ENCODE measurements around the gene HDAC5.

Gene HDAC5

DNA sequence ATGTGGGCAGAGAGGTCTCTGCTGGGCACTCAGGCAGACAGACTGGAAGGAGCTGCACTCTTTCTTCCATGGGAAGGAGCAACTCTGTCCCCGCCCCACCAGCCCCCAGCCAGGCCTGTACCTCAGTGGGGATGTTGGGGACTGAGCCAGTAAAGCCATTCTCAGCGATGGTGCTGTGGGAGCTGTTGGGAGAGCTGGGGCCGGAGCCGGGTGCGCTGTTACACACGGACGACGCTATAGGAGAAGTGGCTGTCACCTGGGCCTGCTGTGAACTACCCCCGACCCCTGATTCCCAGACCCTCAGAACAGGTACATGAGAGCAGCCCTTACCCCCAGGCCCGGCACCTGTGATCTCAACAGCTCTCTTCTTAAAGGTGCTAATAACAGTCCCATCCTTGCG is 31.4 kb downstream of the HDAC5 start:
- no peaks in the 10 kb centered on the region for H3K27me3 Mint-ChIP-seq
- H3K36me3 Mint-ChIP-seq (ENCODE audit: low read depth), result peaks cover 31% of the 10 kb centered on the region
- H3K4me1 Mint-ChIP-seq (ENCODE audit: low read depth), result peaks cover 22% of the 10 kb centered on the region
- H3K9me3 Mint-ChIP-seq, result no peaks in the 10 kb centered on the region
- DNase-seq, result no peak
- H3K4me3 Mint-ChIP-seq, result no peak overlapping the region
- H3K27ac Mint-ChIP-seq, result no peak overlapping the region

DNA sequence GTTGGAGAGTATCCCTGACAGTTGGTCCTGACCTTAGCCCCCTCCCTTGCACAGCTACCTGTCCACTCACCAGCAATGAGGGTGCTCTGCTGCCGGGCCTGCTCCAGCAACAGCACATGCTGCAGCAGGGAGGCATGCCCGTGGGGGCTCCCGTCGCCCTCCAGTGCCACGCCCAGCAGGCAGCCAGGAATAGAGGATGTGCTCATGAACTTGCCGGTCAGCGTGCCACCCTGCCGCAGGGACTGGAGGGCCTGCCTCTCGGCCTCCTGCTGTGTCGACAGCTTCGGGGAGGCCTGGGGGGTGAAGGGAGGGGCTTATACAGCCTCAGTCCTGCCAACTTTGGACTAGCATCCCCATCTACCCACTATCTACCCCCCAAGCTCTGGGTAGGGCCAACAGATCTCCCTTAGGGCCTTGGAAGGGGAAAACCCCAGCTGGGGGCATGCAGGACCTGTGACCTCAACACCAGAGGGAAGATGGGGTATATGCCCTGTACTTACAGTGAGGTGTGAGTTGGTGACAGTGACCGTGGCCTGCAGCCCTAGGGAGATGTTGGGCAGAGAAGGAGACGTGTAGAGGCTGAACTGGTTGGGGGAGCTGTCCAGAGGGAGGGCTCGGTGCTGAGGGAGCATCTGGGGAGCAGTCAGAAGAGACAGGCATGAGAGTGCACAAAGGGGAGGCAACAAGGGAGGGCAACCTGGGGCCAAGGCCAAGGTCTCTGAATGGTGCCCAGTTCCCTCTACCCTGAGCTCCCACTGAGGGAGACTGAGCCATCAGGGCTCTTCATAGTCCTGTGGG is 32.0 kb downstream of the HDAC5 start:
- peaks cover 33% of the 10 kb centered on the region for H3K36me3 Mint-ChIP-seq (ENCODE audit: low read depth)
- no peaks in the 10 kb centered on the region for H3K9me3 Mint-ChIP-seq
- H3K27ac Mint-ChIP-seq, result no peak overlapping the region
- no peak overlapping the region for H3K4me3 Mint-ChIP-seq
- peaks cover 28% of the 10 kb centered on the region for H3K4me1 Mint-ChIP-seq (ENCODE audit: low read depth)
- no peak for DNase-seq
- no peaks in the 10 kb centered on the region for H3K27me3 Mint-ChIP-seq

DNA sequence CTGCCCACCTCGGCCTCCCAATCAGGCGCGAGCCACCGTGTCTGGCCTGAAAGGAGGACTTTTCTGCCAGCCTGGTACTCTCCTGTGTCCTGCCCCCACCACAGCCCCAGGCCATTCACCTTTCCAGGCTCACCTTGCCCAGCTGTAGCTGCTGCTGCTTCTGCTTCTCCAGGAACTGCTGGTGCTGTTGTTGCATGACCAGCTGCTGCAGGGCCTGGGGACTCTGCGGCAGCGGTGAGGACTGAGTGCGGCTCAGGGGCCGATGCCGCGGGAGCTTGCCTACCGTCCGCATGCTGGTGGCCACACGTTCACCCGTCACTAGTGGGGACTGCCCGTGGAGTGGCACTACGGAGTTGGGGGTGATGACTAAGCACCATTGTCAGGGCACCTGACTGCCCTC is 35.2 kb downstream of the HDAC5 start:
- no peaks in the 10 kb centered on the region for H3K9me3 Mint-ChIP-seq
- H3K27me3 Mint-ChIP-seq, result no peaks in the 10 kb centered on the region
- H3K27ac Mint-ChIP-seq, result peak overlapping the region; percentile 29
- peaks cover 42% of the 10 kb centered on the region for H3K36me3 Mint-ChIP-seq (ENCODE audit: low read depth)
- no peak overlapping the region for H3K4me3 Mint-ChIP-seq
- no peak for DNase-seq
- H3K4me1 Mint-ChIP-seq (ENCODE audit: low read depth), result peaks cover 20% of the 10 kb centered on the region

DNA sequence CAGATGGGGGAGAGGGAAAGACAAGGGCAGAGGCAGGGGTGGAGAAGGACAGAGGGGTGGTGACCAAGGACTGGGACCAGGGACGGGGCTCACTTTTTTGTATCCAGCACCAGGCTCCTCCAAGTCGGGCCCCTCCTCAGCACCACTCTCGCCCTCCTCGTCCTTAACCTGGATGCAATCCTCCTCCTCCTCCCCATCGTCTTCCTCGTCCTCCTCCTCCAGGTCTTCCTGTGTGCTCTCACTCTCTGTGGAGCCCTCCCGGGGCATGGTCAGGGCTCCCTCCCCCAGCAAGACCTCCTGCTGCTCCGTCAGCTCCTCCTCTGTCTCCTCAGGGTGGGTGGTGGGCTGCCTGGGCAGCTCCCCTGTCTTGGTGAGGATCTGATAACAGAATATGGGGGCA is 36.1 kb downstream of the HDAC5 start:
- Mint-ChIP-seq H3K27ac (peak overlapping the region; percentile 80), H3K27me3 (no peaks in the 10 kb centered on the region), H3K36me3 (ENCODE audit: low read depth) (peaks cover 46% of the 10 kb centered on the region), H3K4me3 (no peak overlapping the region), H3K4me1 (ENCODE audit: low read depth) (peaks cover 20% of the 10 kb centered on the region), H3K9me3 (no peaks in the 10 kb centered on the region)
- no peak for DNase-seq

DNA sequence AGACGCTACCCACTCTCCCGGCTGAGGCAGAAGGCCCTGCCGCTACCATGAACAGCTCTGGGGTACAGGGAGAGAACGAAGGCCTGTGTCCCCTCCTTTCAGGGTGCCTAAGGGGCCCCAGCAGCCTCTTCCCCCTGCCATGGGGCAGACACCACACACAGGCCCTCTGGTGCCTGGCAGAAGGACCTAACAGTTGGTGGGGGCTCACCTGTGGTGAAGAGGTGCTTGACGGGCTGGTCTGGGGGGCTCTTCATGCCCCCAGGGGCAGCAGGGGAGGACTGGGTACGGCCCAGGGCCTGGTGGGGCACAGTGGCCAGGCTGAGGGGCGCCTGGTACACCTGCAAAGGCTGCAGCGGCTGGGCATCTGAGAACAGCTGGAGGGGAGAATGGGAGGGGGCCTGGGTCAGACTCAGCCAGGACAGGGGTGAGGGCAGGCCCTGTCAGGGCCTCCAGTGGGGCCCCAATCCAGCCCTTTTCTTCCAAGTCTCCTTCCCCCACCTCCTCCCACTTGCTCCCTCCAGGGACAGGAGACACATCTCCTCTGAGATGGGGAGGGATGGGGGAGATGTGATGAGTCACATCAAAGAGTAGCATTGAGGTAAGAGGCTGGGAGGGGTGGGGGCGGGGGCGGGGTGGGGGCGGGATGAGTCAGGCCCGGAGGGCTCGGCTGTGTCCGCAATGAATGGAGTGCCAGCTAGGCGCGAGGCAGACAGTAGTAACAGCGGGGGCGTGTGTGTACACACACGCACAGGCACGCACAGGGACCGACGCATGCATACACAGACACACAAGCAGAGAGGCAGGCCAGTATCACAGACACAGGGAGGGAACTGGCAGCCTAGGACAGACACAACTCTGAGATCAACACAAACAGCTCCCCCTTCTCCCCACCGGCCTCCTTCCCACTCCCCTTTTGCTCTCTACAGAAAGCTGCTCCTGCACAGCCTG is 36.8 kb downstream of the HDAC5 start:
- no peaks in the 10 kb centered on the region for H3K27me3 Mint-ChIP-seq
- H3K4me1 Mint-ChIP-seq (ENCODE audit: low read depth), result peaks cover 20% of the 10 kb centered on the region
- no peaks in the 10 kb centered on the region for H3K9me3 Mint-ChIP-seq
- H3K36me3 Mint-ChIP-seq (ENCODE audit: low read depth), result peaks cover 46% of the 10 kb centered on the region
- DNase-seq, result peak; percentile 70
- no peak overlapping the region for H3K4me3 Mint-ChIP-seq
- peak overlapping the region; percentile 80 for H3K27ac Mint-ChIP-seq

DNA sequence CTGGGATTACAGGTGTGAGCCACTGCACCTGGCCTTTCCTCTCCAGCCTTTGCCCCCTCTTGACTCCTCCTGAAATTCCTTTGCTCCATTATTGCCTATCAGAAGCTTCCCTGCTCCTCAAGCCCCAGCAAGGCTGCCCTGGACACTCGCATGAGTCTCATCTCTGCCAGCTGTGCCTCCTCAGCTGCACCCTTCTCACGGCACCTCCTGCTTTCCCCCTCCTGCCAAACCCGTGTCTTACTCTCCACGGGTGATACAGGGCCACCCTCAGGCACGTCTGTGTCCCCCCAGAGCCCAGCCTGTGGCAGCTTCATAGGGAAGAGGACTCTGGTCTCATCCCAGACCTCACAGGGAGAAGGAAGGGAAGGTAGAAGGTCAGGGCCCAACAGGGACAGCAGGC is 37.5 kb downstream of the HDAC5 start:
- Mint-ChIP-seq H3K4me3 (no peak overlapping the region), H3K36me3 (ENCODE audit: low read depth) (peaks cover 42% of the 10 kb centered on the region), H3K9me3 (no peaks in the 10 kb centered on the region), H3K4me1 (ENCODE audit: low read depth) (peaks cover 20% of the 10 kb centered on the region), H3K27me3 (no peaks in the 10 kb centered on the region), H3K27ac (peak overlapping the region; percentile 72)
- DNase-seq, result no peak

DNA sequence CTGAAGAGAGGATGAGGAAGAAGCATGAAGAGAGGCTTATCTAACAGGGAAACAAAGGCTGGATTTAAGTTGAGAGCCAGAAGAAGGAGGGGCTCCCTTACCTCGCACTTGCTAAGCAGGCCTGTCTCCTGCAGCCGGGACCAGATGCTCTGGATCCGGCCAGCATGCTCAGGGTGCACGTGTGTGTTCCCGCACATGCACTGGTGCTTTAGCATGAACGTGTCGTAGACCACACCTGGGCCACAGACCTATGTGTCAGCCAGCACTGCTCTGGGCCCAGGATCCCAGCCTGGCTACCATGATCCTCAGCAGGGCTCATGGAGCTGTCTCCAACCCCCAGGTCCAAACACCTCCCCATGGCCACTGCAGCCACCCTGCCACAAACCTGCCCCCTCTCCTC is 38.5 kb downstream of the HDAC5 start:
- H3K9me3 Mint-ChIP-seq, result no peaks in the 10 kb centered on the region
- H3K27ac Mint-ChIP-seq, result peak overlapping the region; percentile 22
- no peak overlapping the region for H3K4me3 Mint-ChIP-seq
- no peak for DNase-seq
- H3K36me3 Mint-ChIP-seq (ENCODE audit: low read depth), result peaks cover 50% of the 10 kb centered on the region
- no peaks in the 10 kb centered on the region for H3K27me3 Mint-ChIP-seq
- peaks cover 20% of the 10 kb centered on the region for H3K4me1 Mint-ChIP-seq (ENCODE audit: low read depth)

DNA sequence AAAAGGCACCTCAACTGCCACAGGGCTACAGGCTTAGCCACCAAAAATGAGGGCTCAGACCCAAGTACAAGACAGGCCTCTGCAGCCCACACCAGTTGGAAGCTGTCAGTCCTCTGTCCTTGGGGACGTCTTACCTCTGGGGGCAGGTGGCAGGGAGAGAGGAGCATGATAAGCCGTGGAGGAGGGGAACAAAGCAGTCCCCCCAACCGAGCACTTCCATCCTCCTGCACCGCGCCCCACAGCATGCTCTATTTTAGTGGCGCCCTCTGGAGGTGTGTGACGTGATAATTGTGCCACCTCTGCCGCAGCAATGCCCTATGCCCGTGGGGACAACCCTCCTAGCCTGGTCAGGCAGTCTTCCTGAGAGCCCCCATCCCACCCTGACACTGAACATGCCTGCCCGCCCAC is 39.3 kb downstream of the HDAC5 start:
- Mint-ChIP-seq H3K4me3 (no peak overlapping the region), H3K9me3 (no peaks in the 10 kb centered on the region), H3K27ac (peak overlapping the region; percentile 22), H3K27me3 (no peaks in the 10 kb centered on the region), H3K4me1 (ENCODE audit: low read depth) (peaks cover 20% of the 10 kb centered on the region), H3K36me3 (ENCODE audit: low read depth) (peaks cover 53% of the 10 kb centered on the region)
- peak; percentile 62 for DNase-seq

DNA sequence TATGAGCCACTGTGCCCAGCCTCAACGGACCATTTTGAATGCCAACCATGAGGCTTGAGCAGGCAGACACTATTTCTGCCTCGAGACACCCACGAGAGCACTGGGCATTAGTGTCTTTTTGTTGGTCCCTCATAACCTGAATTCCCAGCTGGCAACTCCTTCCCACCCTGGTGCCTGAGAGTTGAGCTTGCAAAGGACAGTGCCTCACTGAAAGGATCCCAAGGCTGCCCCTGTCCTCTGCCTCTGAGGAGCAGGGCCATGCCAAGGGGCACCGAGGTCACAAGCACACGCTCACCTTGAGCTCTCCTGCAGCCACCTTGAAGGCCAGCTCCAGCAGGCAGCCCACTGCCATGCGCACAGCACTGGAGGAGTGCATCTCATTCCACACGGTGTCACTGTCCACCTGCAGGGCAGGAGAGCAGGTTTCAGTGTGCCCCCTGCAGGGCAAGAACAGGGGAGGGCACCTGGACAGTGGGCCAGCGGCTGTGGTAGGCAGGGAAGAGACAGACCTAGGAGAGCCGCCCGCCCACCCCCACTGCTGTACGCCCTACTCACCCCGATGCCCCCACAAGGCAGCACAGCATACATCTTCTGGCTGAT is 40.1 kb downstream of the HDAC5 start:
- no peak overlapping the region for H3K27ac Mint-ChIP-seq
- no peaks in the 10 kb centered on the region for H3K9me3 Mint-ChIP-seq
- H3K4me3 Mint-ChIP-seq, result no peak overlapping the region
- peaks cover 18% of the 10 kb centered on the region for H3K4me1 Mint-ChIP-seq (ENCODE audit: low read depth)
- peaks cover 53% of the 10 kb centered on the region for H3K36me3 Mint-ChIP-seq (ENCODE audit: low read depth)
- no peaks in the 10 kb centered on the region for H3K27me3 Mint-ChIP-seq
- DNase-seq, result no peak

DNA sequence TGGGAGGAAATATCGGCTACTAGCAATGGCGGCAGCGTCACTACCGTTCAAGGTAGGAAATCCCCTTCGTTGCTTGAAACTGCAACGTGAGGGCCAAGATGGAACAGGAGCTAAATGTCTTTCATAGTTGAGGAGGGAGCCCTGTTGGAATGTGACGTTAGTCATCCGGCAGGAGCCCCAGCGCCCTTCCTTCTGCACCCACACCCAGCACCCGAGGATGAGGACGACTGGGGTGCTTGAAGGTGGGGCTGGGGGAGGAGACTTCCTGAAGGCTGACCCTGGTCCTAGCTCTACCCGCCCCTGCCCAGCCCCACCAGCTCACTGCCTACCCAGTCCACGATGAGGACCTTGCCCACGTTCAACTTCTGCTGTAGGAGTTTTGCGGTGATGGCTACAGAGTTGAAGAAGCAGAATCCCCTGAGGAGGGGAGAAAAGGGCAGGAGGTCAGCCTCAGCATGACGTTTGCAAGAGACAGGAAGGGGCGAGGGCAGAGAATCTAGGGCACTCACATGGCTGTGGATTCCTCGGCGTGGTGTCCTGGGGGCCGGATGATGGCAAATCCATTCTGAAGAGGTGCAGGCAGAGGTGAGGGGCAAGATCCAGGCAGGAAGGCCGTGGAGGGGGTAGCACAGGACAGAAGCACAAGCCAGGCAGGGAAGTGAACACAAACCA is 41.0 kb downstream of the HDAC5 start:
- Mint-ChIP-seq H3K27ac (peak overlapping the region; percentile 50), H3K4me3 (no peak overlapping the region), H3K4me1 (ENCODE audit: low read depth) (peaks cover 15% of the 10 kb centered on the region), H3K27me3 (no peaks in the 10 kb centered on the region), H3K9me3 (no peaks in the 10 kb centered on the region), H3K36me3 (ENCODE audit: low read depth) (peaks cover 54% of the 10 kb centered on the region)
- no peak for DNase-seq

DNA sequence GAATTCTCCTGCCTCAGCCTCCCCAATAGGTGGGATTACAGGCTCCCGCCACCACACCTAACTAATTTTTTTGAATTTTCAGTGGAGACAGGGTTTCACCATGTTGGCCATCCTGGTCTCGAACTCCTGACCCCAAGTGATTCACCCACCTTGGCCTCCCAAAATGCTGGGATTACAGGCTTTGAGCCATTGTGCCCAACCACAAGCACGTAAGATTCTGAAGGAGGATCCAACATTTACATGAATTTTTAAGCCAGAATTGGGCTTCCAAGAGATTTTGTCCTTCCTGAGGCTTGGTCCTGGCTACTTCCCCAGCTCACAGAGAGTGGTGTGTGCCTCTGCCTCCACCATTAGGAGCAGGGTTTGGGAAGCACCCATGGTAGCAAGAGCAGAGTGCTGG is 41.8 kb downstream of the HDAC5 start:
- H3K4me3 Mint-ChIP-seq, result no peak overlapping the region
- H3K9me3 Mint-ChIP-seq, result no peaks in the 10 kb centered on the region
- H3K27ac Mint-ChIP-seq, result no peak overlapping the region
- DNase-seq, result no peak
- peaks cover 9% of the 10 kb centered on the region for H3K4me1 Mint-ChIP-seq (ENCODE audit: low read depth)
- peaks cover 57% of the 10 kb centered on the region for H3K36me3 Mint-ChIP-seq (ENCODE audit: low read depth)
- no peaks in the 10 kb centered on the region for H3K27me3 Mint-ChIP-seq

DNA sequence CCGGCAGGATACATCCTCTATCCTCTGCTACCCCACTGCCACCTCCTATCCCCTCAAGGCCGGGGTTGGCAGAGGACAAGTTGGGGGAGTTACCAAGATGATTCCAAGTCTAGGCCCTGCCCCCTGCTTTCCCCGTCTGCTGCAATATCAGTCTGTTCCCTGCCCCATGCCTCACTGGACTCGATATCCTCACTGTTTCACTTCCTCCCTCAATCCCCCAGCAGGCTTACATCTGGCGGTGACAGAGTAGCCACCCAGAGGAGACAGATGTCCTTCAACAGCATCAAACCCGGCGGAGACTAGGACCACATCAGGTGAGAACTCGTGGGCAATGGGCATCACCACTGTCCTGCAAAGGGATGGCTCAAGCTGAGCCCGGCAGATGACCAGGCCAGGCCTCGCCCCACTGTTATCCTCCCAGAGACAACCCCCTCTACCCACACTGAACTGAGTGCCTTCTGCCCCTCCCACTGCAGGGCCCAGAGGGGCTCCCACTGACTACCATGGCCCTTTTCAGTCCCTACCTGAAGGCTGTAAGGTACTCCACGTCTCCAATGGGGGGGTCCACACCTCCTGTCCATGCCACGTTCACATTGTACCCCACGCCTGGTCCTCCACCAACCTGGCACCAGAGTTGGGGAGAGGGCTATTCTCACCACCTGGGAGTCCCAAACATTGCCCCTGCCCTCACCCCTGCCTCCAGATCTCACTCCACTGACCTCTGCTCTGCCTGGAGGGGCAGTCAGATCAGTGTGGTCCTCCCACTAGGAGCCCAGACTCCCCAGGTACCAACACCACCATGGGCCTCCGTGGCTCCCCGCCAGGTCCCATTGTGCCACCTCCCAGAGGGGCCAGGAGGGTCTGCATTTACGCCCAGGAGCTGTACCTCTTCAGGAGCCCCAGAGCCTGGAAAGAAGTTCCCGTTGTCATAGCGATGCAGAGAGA is 43.3 kb downstream of the HDAC5 start:
- no peaks in the 10 kb centered on the region for H3K4me1 Mint-ChIP-seq (ENCODE audit: low read depth)
- peaks cover 69% of the 10 kb centered on the region for H3K36me3 Mint-ChIP-seq (ENCODE audit: low read depth)
- no peaks in the 10 kb centered on the region for H3K9me3 Mint-ChIP-seq
- H3K4me3 Mint-ChIP-seq, result no peak overlapping the region
- H3K27ac Mint-ChIP-seq, result peak overlapping the region; percentile 27
- no peak for DNase-seq
- H3K27me3 Mint-ChIP-seq, result no peaks in the 10 kb centered on the region

DNA sequence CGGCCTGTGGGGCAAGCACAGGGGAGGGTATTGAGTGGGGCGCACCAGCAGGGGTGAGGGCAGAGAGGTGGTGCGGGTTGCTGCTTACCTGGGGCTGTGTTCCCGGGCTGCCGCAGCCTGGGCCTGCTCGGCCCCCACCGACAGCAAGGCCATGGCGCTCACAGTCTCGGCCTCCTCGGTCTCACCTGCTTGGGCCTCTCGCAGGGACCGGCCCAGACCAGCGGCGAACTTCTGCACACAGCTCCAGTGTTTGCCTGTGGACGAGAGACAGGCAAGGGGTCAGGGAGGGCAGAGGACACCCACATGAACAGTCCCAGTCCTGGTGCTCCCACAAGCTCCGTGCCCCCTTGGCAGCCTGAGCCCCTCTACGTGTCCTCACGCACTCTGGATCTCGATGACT is 45.0 kb downstream of the HDAC5 start:
- no peaks in the 10 kb centered on the region for H3K9me3 Mint-ChIP-seq
- H3K4me1 Mint-ChIP-seq (ENCODE audit: low read depth), result no peaks in the 10 kb centered on the region
- no peak overlapping the region for H3K4me3 Mint-ChIP-seq
- H3K36me3 Mint-ChIP-seq (ENCODE audit: low read depth), result peaks cover 79% of the 10 kb centered on the region
- no peak overlapping the region for H3K27ac Mint-ChIP-seq
- no peaks in the 10 kb centered on the region for H3K27me3 Mint-ChIP-seq
- DNase-seq, result no peak

Measured in activated T-cell treated with anti-CD3 and anti-CD28 coated beads, Interleukin-2, amount 50 U/mL, for 24 hours (primary cell).